HL-60 (cell line): ENCODE data around the gene CCDC154.

Experiments
- DNase-seq, 2 experiments: peaks; one replicate each; pipeline ENCODE4 v3.0.0-alpha.2; 2010 to 2020; ENCODE audit warnings: low read depth in 1 of 2, low spot score in 1 of 2
- H3K27ac ChIP-seq: fragments of 250-450 bp; sonication (Bioruptor Pico); replicated peaks from 2 replicates; pipeline ENCODE4 v1.5.1; 2020; ENCODE audit warnings: mild to moderate bottlenecking, moderate library complexity
- H3K27me3 ChIP-seq: fragments of 250-450 bp; sonication (Bioruptor Pico); 2 replicates; pipeline ENCODE4 v1.5.1; 2021; ENCODE audit warnings: mild to moderate bottlenecking, moderate library complexity; ENCODE audit not compliant: insufficient read depth, poor library complexity, severe bottlenecking
- H3K4me3 ChIP-seq: replicated peaks from 2 replicates; pipeline ENCODE4 v1.5.1; 2011; ENCODE audit warnings: mild to moderate bottlenecking, control low read depth, low read length; ENCODE audit not compliant: insufficient read depth
- CTCF ChIP-seq: IDR thresholded peaks from one replicate; pipeline ENCODE4 v1.5.1; 2011; ENCODE audit warnings: low read length, control low read depth, inconsistent platforms; ENCODE audit not compliant: insufficient read depth
- GABPA ChIP-seq: IDR thresholded peaks from 2 replicates; pipeline ENCODE4 v1.6.1; 2012; ENCODE audit warnings: low read depth
- POLR2AphosphoS5 ChIP-seq: IDR thresholded peaks from 2 replicates; pipeline ENCODE4 v1.6.1; 2012; ENCODE audit warnings: low read depth
- REST ChIP-seq: IDR thresholded peaks from 2 replicates; pipeline ENCODE4 v1.6.1; 2012; ENCODE audit warnings: low read depth; ENCODE audit not compliant: insufficient replicate concordance
- SPI1 ChIP-seq: IDR thresholded peaks from 2 replicates; pipeline ENCODE4 v1.6.1; 2012; ENCODE audit warnings: low read depth, mild to moderate bottlenecking, borderline replicate concordance

The CCDC154 gene

GRCh38 chr16:1458977-1459341, 14.6 kb upstream of the CCDC154 start:
- no peak for TF ChIP-seq GABPA
- TF ChIP-seq SPI1 = no peak
- TF ChIP-seq REST = no peak
- no peak for TF ChIP-seq POLR2AphosphoS5
- TF ChIP-seq CTCF = no peak
- H3K27me3 ChIP-seq = no peaks in the 10 kb centered on the region
- DNase-seq = no peak
- no peak overlapping the region for H3K27ac ChIP-seq
- no peak overlapping the region for H3K4me3 ChIP-seq

GRCh38 chr16:1458336-1458976, 14.1 kb upstream of the CCDC154 start:
- no peak for DNase-seq
- H3K27ac ChIP-seq = no peak overlapping the region
- TF ChIP-seq CTCF (no peak), GABPA (no peak), REST (no peak), POLR2AphosphoS5 (no peak), SPI1 (no peak)
- H3K4me3 ChIP-seq = no peak overlapping the region
- no peaks in the 10 kb centered on the region for H3K27me3 ChIP-seq

GRCh38 chr16:1457489-1458245, 13.3 kb upstream of the CCDC154 start:
- H3K27me3 ChIP-seq = no peaks in the 10 kb centered on the region
- DNase-seq = no peak
- no peak overlapping the region for H3K27ac ChIP-seq
- TF ChIP-seq POLR2AphosphoS5 (no peak), SPI1 (no peak), CTCF (no peak), REST (no peak), GABPA (no peak)
- H3K4me3 ChIP-seq = no peak overlapping the region
